HG02759 (cell line): ENCODE results near the gene GTPBP2.
"Not testable (repeated sequence)": the region's sequence is repeated elsewhere in the genome, so short reads cannot be mapped to it uniquely, and the experiment has no call there.

ENCODE experiments used
- ATAC-seq: cut with Tn5 transposase; IDR thresholded peaks from one replicate; pipeline ENCODE4 v1.9.1; 2021; ENCODE audit warnings: mild to moderate bottlenecking, moderate library complexity; ENCODE audit not compliant: unreplicated experiment

GTPBP2 gene

DNA sequence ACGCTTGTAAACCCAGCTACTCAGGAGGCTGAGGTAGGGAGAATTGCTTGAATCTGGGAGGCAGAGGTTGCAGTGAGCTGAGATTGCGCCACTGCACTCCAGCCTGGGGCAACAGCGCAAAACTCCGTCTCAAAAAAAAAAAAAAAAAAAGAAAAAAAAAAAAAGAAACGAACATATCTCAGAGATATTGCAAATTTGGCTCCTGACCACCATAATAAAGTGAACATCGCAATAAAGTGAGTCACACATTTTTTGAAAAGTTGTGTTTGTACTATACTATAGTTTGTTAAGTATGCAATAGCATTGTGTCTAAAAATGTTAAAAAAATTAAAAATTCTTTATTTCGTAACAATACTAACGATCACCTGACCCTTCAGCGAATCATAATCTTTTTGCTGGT, 29.1 kb upstream of the GTPBP2 start:
- no peak for ATAC-seq

DNA sequence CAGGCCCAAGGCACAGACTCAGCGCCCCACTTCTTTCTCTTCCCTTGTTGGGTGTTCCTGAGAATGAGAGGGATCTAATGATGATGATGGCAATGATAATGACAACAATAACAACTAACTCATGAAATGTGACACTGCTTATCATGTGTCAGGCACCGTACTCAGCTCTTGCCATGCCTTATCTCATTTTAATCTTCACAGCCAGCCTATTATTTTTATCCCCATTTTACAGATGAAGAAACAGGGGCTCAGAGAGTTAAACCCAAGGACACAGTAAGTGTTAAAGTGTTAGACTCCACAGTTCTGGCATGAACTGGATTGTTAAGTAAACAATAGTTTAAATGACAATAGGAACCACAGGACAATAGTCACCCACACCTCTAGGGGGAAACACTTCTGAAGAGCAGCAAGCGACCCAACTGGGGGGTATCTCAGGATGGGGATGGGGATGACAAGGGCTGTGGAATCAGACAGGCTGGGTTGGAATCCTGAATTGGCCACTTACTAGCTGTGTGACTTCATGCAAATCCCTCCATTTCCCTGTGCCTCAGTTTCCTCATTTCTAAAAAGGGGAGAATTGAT, 28.2 kb upstream of the GTPBP2 start:
- ATAC-seq, result no peak

DNA sequence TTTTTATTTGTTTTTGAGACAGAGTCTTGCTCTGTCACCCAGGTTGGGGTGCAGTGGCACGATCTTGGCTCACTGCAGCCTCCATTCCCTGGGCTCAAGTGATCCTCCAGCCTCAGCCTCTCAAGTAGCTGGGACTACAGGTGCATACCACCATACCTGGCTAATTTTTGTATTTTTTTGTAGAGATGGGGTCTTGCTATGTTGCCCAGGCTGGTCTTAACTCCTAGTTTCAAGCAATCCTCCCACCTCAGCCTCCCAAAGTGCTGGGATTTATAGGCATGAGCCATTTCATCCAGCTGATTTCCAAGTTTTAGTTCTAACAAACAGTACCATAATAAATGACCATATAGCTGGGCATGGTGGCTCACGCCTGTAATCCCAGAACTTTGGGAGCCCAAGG, 23.8 kb upstream of the GTPBP2 start:
- not testable (repeated sequence) for ATAC-seq

DNA sequence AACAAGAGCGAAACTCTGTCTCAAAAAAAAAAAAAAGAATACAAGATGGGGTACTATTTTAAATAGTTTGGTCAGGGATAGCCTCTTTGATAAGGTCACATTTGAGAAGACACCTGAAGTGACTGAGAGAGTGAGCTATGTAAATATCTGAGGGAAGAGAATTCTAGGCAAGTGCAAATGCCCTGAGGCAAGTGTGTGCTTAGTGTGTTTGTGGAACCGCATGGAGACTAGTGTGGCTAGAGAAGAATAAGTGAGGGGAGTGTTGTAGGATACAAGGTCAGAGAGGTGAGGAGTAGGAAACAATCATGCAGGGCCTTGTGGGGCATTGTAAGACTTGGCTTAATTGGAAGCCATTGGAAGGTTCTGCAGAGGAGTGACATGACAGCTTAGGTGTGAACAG, 19.2 kb upstream of the GTPBP2 start:
- ATAC-seq, result no peak

DNA sequence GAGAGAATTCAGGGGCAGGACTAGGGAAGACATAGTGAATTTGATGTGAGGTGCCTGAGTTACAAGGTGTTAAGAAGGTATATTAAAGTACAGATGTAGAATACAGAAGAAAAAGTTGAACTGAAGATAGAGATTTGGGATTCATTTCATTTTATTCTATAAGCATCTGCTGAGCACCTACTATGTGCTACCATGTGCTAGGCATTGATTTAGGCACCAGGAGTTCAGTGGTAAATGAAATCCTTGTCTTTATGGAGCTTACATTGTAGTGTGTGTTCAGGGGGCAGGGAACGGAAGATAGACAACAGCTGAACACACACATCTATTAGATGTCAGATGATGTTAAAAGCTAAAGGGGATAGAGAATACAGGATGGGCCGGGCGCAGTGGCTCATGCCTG, 18.5 kb upstream of the GTPBP2 start:
- no peak for ATAC-seq

DNA sequence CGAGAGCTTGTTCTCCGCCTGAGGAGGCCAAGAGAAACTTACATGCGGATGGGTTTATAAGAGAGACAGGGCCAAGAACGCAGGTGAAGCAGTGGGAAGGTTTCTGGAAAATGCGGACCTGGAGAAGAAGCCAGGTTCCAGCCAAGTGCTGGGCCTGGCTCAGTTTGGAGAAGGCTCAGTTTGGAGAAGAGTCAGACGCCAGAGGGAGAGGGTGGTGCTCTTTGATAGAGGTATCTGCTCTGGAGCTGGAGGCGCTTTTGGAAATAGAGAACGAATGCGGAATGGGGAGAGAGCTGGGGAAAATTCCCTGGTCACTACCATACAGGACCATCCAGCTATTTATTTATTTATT, 16.5 kb upstream of the GTPBP2 start:
- peak; percentile 18 for ATAC-seq

DNA sequence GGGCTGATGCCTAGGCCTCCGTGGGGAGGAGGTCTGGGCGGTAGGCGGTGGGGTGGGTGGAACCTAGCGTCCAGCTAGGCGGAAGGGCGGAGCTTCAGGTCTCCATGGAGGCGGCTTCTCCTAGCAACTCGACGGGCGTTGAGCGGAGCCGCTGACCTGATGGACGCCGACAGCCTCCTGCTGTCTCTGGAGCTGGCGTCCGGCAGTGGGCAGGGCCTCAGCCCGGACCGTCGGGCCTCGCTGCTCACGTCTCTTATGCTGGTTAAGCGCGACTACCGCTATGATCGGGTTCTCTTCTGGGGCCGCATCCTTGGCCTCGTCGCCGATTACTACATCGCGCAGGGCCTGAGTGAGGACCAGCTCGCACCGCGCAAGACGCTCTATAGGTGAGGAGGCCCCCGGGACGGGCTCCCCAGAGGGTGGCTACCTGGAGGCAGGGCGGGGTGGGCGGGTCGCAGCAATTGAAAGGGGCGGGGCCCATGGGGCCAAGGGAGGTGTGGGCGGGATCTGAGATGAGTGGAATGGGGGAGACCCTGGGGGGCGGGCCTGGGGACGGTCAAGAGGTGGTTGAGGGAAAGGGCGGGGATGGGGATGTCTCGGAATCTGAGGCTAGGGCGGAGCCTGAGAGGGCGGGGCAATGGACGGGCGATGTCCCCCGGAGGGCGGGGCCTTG, 16.0 kb upstream of the GTPBP2 start, which contains the start of gene RSPH9:
Gene RSPH9 (plus strand): TSS at position 97 of the 673 bp plus-strand sequence. CDS start 63 bp downstream, at position 160.
- peak; percentile 75 for ATAC-seq

DNA sequence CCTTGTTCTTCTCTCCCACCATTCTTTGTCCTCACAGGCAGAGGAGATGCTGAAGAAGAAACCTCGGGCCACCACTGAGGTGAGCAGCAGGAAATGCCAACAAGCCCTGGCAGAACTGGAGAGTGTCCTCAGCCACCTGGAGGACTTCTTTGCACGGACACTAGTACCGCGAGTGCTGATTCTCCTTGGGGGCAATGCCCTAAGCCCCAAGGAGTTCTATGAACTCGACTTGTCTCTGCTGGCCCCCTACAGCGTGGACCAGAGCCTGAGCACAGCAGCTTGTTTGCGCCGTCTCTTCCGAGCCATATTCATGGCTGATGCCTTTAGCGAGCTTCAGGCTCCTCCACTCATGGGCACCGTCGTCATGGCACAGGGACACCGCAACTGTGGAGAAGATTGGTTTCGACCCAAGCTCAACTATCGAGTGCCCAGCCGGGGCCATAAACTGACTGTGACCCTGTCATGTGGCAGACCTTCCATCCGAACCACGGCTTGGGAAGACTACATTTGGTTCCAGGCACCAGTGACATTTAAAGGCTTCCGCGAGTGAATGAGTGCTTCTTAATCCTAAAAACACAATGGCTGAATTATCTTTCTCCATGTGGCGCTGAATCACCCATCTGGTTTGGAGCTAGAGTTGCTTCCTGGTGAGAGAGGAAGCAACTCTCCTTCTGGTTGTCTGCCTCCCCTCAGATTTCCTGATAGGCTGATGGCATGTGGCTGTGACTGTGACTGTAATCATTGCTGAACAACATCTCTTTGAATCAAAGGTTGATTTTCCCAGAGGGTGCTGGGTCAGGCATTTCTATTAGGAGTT, 11.1 kb upstream of the GTPBP2 start:
- no peak for ATAC-seq

DNA sequence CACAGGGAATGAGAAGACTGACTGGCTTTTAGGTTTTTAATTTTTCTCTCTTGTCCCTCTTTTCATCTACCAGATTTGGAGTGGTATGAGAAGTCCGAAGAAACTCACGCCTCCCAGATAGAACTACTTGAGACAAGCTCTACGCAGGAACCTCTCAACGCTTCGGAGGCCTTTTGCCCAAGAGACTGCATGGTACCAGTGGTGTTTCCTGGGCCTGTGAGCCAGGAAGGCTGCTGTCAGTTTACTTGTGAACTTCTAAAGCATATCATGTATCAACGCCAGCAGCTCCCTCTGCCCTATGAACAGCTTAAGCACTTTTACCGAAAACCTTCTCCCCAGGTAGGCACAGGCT, 7.2 kb upstream of the GTPBP2 start:
- ATAC-seq, result no peak

DNA sequence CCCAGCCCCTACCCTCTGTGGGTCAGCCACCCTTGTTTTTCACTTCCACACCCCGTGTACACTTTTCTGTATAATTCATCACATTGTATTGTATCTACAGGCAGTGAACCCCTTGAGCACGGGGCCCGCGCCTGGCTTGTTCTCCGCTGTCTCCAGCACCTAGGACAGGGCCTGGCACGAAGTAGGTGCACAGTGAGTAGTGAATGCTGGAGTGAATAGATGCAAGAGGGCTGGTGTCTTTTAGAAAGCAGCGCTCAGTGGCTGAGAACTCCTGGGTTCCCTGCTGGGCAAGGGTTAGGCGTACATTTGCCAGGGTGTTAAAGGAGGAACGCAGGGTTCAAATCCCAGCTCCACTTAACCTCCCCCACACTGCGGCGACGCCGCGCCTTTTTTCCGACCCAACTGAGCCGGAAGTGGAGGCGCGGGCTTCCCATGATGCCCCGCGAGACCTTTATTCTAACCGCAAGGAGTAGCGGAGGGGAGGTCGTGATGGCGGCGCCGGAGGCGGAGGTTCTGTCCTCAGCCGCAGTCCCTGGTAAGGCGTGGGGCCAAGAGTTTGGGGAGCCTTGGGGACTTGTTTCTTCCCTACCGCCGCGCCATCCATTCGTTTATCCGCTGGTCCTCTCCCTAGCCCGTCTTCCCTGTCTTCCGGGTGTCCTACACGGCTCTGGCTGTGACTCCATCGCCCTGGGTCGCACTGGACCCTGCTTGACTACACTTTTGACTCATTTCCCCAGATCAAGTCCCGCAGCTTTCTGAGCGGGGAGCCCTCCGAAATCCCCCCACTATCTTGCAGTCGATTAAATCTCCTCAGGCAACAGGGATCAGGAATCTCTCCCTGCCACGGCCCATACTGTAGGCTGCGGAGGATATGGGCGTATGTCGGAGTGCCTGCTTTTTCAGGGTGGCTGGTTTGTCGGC, 6.6 kb upstream of the GTPBP2 start, which contains the start of gene MAD2L1BP:
Gene MAD2L1BP (plus strand): TSS at position 454 of the 921 bp plus-strand sequence. CDS start 36 bp downstream, at position 490.
- peak; percentile 87 for ATAC-seq

DNA sequence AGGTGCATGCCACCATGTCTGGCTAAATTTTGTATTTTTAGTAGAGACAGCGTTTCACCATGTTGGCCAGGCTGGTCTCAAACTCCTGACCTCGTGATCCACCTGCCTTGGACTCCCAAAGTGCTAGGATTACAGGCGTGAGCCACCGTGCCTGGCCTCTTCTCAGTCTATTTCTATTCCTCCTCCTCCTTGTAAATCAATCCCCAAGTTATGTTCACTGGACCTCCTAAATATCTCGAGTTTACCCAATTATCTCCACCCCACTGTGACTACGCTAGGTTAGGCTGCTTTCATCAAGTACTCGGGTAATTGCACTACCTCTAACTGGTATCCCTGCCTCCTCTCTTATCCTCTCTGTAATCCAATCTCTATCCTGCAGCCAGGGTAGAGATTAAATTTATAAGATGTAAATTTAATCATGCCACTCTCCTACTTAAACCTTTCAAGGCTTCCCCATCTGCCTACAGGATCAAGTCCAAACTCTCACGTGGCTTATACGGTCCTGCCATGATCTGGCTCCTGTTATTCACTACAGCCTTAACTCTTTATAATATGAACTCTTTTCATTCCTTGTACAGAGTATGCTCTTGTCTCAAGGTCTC, 5.7 kb upstream of the GTPBP2 start:
- no peak for ATAC-seq

DNA sequence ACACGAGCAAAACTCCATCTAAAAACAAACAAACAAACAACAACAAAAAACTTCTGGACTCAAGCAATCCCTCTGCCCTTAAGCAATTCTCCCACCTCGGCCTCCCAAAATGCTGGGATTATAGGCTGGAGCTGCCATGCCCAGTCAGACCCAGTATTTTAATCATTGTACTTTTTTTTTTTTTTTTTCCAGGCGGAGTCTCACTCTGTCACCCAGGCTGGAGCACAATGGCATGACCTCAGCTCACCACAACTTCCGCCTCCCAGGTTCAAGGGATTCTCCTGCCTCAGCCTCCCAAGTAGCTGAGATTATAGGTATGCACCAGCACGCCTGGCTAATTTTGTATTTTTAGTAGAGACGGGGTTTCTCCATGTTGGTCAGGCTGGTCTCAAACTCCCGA, 3.9 kb upstream of the GTPBP2 start:
- ATAC-seq, result not testable (repeated sequence)

DNA sequence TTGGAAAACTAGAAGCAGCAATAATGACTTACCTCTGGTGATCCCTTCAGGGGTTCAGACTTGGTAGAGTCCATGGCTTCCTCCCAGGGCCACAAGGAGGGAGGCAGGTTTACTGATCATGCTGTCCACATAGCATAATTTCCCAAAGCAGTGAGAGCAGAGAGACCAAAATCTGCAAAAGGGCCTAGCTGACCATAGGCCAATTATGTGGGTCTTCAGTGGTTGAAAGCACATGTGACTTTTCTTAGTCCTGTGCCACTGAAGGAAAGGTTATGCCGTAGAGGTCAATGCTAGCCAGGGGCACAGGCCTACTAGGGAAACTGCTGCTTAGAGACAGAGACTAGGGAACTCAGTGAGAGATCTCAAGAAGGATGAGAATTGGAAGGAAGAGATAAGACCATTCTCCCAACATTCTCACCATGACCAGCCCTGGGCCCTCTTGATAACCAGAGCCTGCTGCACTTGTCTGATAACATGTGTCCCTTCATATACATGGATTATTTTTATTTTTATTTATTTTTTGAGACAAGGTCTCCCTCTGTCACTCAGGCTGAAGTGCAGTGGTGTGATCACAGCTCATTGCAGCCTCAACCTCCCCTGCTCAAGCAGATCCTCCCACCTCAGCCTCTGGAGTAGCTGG, 2.0 kb upstream of the GTPBP2 start:
- no peak for ATAC-seq

DNA sequence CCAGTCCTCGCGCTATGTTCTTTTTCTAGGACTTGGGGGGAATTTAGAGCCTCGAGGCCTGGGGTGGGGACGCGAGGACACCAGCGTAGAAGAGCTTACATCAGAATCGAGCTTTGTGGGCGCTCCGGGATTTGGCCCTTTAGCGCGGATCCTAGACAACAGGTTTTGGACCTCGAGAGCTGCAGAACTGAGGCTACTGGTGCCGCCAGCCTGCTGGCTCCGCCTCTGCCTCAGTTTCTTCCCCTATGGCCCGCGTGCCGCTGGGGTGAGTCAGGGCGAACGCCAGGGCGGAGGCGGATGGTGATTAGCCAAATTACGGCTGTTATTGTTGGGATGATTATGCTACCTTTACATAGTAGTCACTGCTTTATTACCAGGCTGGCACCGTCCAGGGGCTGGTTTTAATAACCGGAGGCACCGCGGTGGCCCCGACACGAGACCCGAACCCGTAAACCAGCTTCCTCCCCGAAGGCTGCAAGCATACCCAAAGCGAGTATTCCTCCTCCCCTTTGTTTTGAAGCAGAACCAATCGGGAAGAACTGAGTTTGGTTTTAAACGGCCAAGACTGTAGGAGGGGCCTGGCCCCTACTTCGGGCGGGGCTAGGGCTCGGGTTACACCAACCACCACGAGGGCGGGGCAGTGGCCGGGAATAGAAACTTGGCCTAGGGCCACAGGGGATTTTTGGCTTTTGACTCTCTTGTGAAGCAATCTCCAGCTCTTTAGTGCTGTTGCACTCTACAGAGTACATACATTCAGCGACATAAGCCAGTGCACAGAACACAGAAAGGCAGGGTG, 639 bp upstream of the GTPBP2 start:
- peak; percentile 68 for ATAC-seq

DNA sequence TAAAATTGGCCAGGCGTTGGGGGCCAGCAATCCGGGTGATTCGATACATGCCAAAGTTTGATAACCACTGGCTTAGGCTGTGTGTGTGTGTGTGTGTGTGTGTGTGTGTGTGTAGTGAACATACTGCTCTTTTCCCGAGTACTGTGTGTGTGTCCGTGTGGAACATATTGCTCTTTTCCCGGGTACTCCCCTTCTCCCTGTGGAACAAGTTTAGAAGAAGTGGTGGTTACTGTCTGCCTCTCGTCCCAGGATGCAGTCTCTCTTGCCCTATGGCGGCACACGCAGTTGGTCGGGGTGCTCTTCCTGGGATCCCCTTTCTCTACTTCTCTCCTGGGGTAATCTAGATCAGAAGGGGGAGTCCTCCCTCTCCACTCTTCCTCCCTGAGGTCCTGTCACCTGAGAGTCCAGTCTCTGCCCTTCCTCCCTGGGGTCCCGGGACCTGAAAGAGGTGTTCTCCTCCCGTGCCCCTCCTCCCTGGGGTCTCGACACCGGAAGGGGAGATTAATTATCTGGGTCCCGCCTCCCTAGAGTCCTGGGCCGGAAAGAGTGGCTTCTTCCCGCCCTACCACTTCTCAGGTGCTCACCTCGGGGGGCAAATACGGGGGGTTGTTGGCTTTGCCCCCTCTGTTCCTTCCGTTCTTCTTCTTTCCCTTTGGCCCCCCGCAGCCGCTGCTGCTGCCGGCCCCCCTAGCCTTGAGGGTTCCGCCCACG, 516 bp downstream of the GTPBP2 start:
- ATAC-seq, result peak; percentile 32

DNA sequence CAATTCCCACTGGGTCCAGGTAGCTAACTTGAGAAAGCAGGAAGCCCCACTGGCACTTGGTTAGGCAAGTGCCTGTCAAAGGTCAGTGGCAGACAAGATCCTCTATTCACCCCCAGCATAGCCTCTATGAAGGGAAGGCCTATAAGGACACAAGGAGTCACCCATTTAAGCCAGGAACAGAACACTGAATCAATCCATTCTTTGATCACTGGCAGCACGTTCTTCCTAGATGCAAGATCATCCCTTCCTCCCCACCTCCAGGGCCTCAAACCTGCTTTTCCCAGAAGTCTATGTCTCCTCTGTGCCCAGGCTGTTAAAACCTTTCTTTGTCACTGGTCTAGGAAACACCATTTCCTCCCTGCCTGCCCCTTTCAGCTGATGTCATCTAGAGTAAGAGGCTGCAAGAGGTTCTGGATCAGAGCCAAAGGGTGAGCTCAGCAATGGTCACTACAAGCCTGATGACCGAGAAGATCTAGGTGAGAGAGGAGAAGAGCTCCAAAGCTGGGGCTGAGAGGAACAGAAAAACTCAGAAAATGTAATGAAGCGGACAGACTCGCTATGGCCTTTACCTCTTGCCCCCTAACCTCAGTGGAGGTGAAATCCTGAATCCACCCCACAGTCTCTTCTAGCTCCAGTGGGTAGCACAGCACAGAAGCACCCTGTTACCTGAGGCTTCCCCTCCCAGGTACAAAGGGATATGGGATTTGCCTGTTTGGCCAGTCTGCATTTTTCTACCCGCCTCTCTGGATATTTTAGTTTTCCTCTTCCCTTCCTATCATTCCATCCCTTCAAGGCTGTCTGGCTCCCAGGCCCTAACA, 1.8 kb downstream of the GTPBP2 start:
- no peak for ATAC-seq

DNA sequence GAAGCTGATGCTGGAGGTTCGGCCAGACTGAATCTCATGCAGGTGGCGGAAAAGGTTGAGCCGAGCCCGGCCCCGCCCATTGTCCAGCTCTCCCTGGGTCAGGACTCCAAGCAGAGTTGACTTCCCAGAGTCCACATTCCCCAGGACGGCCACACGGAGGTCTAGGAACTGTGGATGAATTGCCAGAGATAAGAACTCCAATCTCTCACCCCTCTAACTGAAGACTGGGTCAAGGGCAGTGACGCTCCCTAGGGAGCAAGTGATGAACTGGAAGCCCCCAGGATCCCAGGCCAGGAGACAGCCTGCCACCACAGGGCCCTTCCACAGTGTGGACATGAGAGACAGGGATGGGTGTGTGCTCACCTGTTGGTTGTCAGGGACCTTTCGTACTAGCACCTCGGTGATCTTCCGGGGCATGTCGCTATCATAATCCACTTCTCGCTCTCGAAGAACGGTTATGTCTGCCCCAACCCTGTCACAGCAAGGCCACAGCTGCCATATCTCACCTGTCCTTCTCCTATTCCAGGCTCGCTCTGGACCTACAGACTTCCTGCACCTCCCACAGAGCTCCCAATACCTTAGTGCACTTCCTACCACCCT, 3.6 kb downstream of the GTPBP2 start:
- ATAC-seq, result no peak
